ENCODE data around the gene GLUL.

- no peak for TF ChIP-seq POLR2A (IDR thresholded peaks at IDR 0.05; ENCODE audit: low read length)
- TF ChIP-seq EHF (CRISPR knock-in tag; IDR thresholded peaks at IDR 0.05) = no peak
- no peak for TF ChIP-seq CTCF (IDR thresholded peaks at IDR 0.05)
- no peak for TF ChIP-seq BHLHE40 (IDR thresholded peaks at IDR 0.05; ENCODE audit: low read depth, low read length)
- no peak for TF ChIP-seq MYC (IDR thresholded peaks at IDR 0.05; ENCODE audit: borderline replicate concordance, low read length)
- TF ChIP-seq RCOR1 (IDR thresholded peaks at IDR 0.05; ENCODE audit: low read depth, low read length) = no peak
- no peak for TF ChIP-seq REST (IDR thresholded peaks at IDR 0.05)
- no peak for TF ChIP-seq JUNB (IDR thresholded peaks at IDR 0.05)
- TF ChIP-seq HDAC2 (IDR thresholded peaks at IDR 0.05) = no peak
- no peak for TF ChIP-seq PHF8 (IDR thresholded peaks at IDR 0.05; ENCODE audit: borderline replicate concordance, low read depth)
- no peak for TF ChIP-seq HMGXB4 (CRISPR knock-in tag; IDR thresholded peaks at IDR 0.05; ENCODE audit: borderline replicate concordance)
- no peak for TF ChIP-seq RAD21 (conservative IDR thresholded peaks at IDR 0.05 in 1 of 2, IDR thresholded peaks at IDR 0.05 in 1 of 2)
- TF ChIP-seq MAX (IDR thresholded peaks at IDR 0.05) = no peak
Measured at GRCh38 chr1:182430263-182431068, 38.9 kb upstream of the GLUL start.
